Measurements from ENCODE around the gene GDF10.

Gene GDF10

DNA sequence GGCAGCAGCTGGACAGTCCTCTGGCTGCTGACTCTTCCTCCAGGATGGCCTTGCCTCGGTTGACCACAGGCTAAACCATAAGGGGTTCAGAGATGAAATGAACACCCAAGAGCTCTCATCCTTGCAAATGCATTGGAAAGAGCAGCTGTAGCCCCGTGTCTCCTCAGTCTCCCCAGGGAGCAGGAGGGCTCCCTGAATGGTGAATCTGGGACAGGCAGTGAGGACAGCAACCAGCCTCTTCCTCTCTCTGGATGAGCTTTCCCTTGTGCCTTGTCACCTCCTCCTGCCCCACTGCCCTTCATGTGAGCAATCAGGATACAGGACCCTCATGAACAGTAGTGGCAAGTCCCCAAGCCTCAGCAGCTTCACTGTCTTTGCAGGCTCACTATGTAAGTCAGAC lies 23.9 kb upstream of the GDF10 start:
- no peak for DNase-seq

GRCh38 chr10:47276576-47277351 lies 23.2 kb upstream of the GDF10 start:
- DNase-seq = no peak

DNA sequence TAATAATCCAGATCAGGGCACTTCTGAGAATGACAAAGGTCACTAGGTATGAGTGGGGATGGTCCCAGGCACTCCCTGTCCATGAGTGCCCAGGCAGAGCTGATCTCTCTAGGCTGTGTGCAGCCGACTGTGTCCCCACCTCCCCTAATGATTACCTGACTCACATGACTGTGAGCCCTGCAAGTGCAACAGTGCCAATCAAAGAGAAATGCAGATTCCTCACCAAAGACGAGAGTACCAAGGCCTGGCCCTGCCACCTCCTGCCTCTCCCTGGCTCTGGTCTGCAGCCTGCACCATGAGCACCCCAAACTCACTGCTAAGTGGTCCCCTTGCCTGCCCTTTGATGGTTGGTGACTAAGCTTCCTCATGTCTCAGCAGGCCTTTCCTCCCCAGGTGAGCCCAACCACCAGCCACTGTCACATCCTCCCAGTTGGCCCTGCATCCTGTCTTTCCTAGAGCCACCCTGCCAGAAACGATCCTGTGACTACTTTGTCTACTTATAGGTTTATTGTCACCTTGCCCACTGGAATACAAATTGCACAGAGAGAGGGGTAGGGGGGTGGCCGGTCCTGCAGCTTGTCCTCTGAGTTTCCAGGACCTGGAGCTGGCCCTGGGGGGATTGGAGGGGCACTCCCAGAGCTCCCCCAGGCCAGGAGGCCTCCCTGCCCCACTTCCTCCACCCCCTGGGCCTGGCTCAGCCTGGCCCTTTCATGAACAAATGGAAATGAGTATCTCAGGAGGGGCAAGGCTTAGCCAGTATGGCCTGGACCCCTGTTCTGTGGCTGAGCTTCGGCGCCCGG lies 22.4 kb upstream of the GDF10 start:
- no peak for DNase-seq

- DNase-seq = no peak
Measured at GRCh38 chr10:47278152-47278473, 21.9 kb upstream of the GDF10 start.

DNA sequence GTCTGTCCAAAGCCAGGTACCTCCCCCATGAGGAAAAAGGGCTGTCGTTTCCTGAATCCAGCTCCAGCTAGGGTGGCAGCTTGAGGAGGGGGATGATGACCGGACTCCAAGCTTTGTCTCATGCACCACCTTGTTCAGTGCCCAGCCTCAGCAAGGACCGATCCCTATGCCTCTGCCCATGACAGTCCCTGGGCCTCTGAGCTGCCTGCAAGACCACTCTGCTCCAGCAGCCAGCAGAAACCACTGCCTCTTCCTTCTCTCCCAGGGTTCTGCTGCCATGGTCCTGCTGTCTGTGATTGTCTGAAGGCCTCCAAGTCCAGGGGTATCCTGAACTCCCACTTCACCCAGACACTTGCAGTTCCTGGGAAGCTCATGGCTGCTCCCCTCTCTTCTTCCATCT lies 21.3 kb upstream of the GDF10 start:
- DNase-seq = no peak

DNA sequence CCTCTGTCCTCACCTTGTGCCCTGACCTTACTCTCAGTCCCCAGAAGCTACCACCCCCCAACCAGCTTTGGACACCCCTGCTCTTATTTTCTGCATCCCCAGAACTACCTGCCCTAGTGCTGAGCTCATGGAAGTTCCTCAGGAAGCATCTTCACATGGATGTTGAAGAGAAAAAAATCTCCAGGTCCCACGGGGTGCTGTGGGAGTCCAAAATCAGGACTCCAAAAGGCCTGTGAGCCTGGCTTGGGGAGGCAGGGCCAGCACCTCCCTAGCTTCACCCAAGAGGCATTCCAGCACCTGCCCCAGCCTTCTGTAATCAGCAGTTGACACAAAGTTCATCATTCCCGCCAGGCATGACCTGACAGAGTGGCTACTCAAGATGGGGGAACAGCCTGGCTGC lies 20.7 kb upstream of the GDF10 start:
- no peak for DNase-seq

DNA sequence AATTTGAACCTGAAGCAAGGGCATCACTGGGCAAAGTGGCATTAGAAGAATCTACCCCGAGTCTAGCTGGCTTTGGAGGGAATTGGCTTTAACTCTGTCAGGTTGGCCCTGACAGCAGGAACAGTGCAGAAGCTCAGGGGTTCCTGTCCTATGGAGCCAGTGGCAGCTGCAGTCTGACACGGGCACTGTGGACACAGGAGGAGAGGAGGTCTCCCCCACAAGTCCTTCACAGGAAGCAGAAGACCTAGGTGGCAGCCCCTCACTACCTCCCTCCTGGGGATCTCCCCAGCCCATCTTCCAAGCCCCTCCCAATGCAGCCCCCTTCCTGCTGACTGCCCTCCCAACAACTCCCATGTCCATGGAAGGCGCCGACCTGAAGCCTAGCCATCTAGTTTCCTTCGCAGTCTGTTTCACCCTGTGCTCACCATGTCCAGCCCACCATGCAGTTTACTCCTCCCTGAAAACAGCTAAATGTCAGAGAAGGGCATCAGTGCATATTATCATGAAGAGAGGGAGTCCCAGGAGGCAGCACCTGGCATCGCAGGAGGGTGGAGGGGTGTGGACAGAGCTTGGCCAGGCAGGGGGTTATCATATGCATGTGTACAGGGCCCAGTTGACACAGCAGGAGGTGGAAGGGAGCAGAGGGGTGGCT lies 17.9 kb upstream of the GDF10 start:
- DNase-seq = no peak

- no peak for DNase-seq
Measured at GRCh38 chr10:47282657-47283018, 17.4 kb upstream of the GDF10 start.

GRCh38 chr10:47283101-47283630 lies 16.8 kb upstream of the GDF10 start:
- no peak for DNase-seq

- no peak for DNase-seq
Measured at GRCh38 chr10:47283848-47284247, 16.1 kb upstream of the GDF10 start.

- no peak for DNase-seq
Measured at GRCh38 chr10:47285381-47286115, 14.4 kb upstream of the GDF10 start.

DNA sequence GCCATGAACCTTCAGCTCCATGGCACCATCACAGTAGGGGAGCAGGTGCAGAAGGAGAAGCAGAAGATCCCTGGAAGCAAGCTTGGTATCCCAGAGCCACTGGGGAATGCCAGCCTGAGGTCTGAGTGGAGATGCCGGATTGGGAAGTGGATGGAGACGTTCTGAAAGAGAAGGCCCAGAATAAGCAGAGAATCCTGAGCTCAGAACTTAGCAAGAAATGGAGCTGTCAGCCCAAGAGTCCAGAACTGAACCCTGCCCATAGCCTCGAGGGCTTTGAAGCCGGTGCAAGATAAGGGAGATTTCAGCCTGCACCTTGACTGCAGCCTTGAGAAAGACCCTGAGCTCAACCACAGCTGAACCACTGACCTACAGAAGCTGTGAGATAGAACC lies 13.9 kb upstream of the GDF10 start:
- no peak for DNase-seq

DNA sequence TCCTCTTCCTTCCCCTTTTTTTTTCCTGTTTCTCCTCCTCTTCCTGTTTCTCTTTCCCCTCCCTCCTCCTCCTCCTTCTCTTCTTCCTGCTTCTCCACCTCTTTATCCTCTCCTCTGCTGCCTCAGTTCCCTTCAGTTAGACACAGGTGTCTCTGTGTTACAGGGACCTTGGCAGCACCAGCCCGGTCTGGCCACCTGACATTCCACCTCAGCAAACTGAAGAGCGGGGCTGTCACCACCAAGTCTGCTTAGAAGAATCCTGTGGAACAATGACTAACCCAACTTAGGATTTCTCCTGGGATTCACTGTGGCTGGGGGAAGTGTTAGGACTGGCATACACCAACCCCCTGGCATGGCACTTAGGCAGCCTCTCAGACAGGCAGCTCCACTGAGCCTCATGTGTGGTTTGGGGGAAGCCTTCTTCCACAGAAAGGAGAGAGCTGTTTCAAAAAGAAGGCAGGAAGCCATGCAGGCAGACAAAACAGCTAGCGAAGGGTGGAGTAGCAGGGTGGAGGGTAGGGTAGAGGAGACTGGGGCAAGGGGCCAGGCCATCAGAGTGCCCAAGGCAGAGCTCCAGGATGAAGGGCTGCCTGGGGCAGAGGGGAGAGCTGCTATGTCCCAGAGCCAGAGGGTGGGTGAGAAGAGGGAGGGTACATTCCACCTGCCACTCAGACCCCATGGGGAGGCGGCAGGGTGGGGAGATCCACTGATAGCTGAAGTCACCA lies 13.2 kb upstream of the GDF10 start:
- no peak for DNase-seq

DNA sequence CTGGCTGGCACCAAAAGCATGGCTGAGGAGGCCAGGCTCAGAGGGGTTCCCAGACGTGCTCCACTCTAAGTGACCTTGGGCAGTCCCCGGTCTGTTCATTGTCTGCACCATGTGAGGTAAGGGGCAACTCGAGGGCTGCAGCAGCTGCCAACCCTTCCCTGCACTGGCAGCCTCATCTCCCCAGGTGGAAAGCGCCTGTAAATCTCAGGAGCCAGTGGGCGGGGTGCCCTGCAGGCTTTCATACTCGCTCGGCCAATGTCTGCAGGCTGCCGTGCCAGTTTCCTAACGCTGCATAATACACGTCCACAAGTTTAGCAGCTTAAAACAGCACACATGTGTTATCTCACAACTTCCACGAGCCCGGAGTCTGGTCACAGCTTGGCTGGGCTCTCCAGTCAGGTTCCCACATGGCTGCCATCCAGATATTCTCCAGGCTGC lies 12.6 kb upstream of the GDF10 start:
- no peak for DNase-seq

- DNase-seq = no peak
Measured at GRCh38 chr10:47287805-47288204, 12.2 kb upstream of the GDF10 start.

DNA sequence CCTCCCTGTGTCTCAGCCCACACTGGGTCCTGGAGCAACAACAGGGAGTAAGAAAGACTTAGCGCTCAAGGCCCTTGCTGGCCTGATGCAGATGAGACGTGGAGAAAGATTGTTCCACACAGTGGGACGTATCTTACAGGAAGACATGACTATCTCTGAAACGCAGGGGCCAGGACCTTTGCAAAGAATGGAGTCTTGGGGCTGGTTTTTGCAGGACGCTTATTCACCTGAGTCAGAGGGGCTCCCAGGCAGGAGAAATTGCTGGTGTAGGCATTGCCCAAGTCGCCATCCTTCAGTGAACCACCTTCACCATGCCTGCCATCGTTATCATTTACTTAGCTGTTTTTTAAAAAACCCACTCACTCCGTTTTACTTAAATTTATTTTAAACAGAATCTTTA lies 11.8 kb upstream of the GDF10 start:
- no peak for DNase-seq

GRCh38 chr10:47288916-47289495 lies 11.0 kb upstream of the GDF10 start:
- DNase-seq = no peak

GRCh38 chr10:47289921-47290320 lies 10.1 kb upstream of the GDF10 start:
- DNase-seq = no peak

GRCh38 chr10:47290338-47290737 lies 9.7 kb upstream of the GDF10 start:
- DNase-seq = no peak

- no peak for DNase-seq
Measured at GRCh38 chr10:47291682-47292081, 8.3 kb upstream of the GDF10 start.

GRCh38 chr10:47294057-47294456 lies 5.9 kb upstream of the GDF10 start:
- no peak for DNase-seq

GRCh38 chr10:47294501-47294900 lies 5.5 kb upstream of the GDF10 start:
- no peak for DNase-seq
